Hepatocyte (in vitro differentiated cells): ENCODE data around the gene PAX3. TPM values are rescaled to one million over a fixed set of nuclear protein-coding genes. Genes with fewer than 3 reads are reported as not detected.

Experiments
- DNase-seq: peaks from one replicate; pipeline ENCODE4 v3.0.0-alpha.2; 2016; ENCODE audit warnings: low spot score
- H2AFZ ChIP-seq: fragments of 200-600 bp; sonication (generic); 2 replicates; pipeline ENCODE4 v1.6.0; 2016; ENCODE audit warnings: antibody characterized with exemption, mild to moderate bottlenecking
- H3K27ac ChIP-seq: fragments of 200-600 bp; sonication (generic); 2 replicates; pipeline ENCODE4 v1.5.1; 2016; ENCODE audit warnings: mild to moderate bottlenecking
- H3K27me3 ChIP-seq: fragments of 200-600 bp; sonication (generic); 2 replicates; pipeline ENCODE4 v1.6.1; 2016
- H3K36me3 ChIP-seq: fragments of 200-600 bp; sonication (generic); replicated peaks from 2 replicates; pipeline ENCODE4 v1.5.1; 2016; ENCODE audit warnings: low read depth; ENCODE audit not compliant: insufficient read depth
- H3K4me1 ChIP-seq: fragments of 200-600 bp; sonication (generic); 2 replicates; pipeline ENCODE4 v1.5.1; 2016; ENCODE audit warnings: mild to moderate bottlenecking, moderate library complexity; ENCODE audit not compliant: insufficient read depth
- H3K4me2 ChIP-seq: fragments of 200-600 bp; sonication (generic); 2 replicates; pipeline ENCODE4 v1.6.0; 2016
- H3K4me3 ChIP-seq: fragments of 200-600 bp; sonication (generic); 2 replicates; pipeline ENCODE4 v1.5.1; 2016; ENCODE audit warnings: mild to moderate bottlenecking
- H3K79me2 ChIP-seq: fragments of 200-600 bp; sonication (generic); 2 replicates; pipeline ENCODE4 v1.6.0; 2017; ENCODE audit warnings: mild to moderate bottlenecking
- H3K9me2 ChIP-seq: fragments of 200-600 bp; sonication (generic); replicated peaks from 2 replicates; pipeline ENCODE4 v1.6.0; 2017; ENCODE audit warnings: mild to moderate bottlenecking; ENCODE audit not compliant: insufficient read depth
- H3K9me3 ChIP-seq: fragments of 200-600 bp; sonication (generic); 2 replicates; pipeline ENCODE4 v1.5.1; 2016; ENCODE audit warnings: low read depth, mild to moderate bottlenecking
- H4K20me1 ChIP-seq: fragments of 200-600 bp; sonication (generic); 2 replicates; pipeline ENCODE4 v1.6.0; 2016; ENCODE audit warnings: mild to moderate bottlenecking; ENCODE audit not compliant: insufficient read depth, poor library complexity, severe bottlenecking
- EZH2 ChIP-seq: fragments of 200-600 bp; sonication (generic); IDR thresholded peaks from 2 replicates; pipeline ENCODE4 v1.6.1; 2016; ENCODE audit warnings: antibody characterized with exemption, mild to moderate bottlenecking, borderline replicate concordance
- EZH2phosphoT487 ChIP-seq: fragments of 200-600 bp; sonication (generic); IDR thresholded peaks from one replicate; pipeline ENCODE4 v1.6.1; 2018; ENCODE audit warnings: antibody characterized with exemption, mild to moderate bottlenecking, low read depth, moderate library complexity; ENCODE audit not compliant: unreplicated experiment, severe bottlenecking
- WGBS: methylation state at CpG from one replicate; pipeline ENCODE4 v1.1.6; 2016; ENCODE audit warnings: low lambda C conversion rate; ENCODE audit errors: missing lambda C conversion rate; 5-methylcytosine and 5-hydroxymethylcytosine counted together
- polyA plus RNA-seq: library from polyadenylated mRNA; unstranded; fragments of >200 nt; fragmentation: Nextera tagmentation; extraction: Ambion mirVana; gene quantifications from 2 replicates; pipeline ENCODE4 v1.2.1, GENCODE V29; 2016
- total RNA-seq: library from RNA; depleted of rRNA; stranded (reverse); fragments of >200 nt; gene quantifications from 2 replicates; pipeline ENCODE4 v1.2.3, GENCODE V29; 2014
- TF ChIP-seq, protein P1 (sequence below): fragments of 200-600 bp; sonication (generic); IDR thresholded peaks from 2 replicates; pipeline ENCODE4 v1.5.1; 2016; ENCODE audit warnings: antibody characterized with exemption, mild to moderate bottlenecking; ENCODE audit not compliant: poor library complexity

The PAX3 gene
- total and polyA plus RNA-seq, 2 experiments from 2014 or later = not detected

- Histone ChIP-seq H3K9me3 (no peaks in the 10 kb centered on the region), H3K4me1 (no peaks in the 10 kb centered on the region), H4K20me1 (no peaks in the 10 kb centered on the region), H3K79me2 (no peaks in the 10 kb centered on the region), H3K36me3 (no peaks in the 10 kb centered on the region), H2AFZ (no peak overlapping the region), H3K9me2 (no peaks in the 10 kb centered on the region), H3K4me2 (peak overlapping the region; percentile 69), H3K27ac (no peak overlapping the region), H3K4me3 (no peak overlapping the region), H3K27me3 (peaks cover 99% of the 10 kb centered on the region)
- TF ChIP-seq EZH2phosphoT487 = no peak
- TF ChIP-seq, protein P1, sequence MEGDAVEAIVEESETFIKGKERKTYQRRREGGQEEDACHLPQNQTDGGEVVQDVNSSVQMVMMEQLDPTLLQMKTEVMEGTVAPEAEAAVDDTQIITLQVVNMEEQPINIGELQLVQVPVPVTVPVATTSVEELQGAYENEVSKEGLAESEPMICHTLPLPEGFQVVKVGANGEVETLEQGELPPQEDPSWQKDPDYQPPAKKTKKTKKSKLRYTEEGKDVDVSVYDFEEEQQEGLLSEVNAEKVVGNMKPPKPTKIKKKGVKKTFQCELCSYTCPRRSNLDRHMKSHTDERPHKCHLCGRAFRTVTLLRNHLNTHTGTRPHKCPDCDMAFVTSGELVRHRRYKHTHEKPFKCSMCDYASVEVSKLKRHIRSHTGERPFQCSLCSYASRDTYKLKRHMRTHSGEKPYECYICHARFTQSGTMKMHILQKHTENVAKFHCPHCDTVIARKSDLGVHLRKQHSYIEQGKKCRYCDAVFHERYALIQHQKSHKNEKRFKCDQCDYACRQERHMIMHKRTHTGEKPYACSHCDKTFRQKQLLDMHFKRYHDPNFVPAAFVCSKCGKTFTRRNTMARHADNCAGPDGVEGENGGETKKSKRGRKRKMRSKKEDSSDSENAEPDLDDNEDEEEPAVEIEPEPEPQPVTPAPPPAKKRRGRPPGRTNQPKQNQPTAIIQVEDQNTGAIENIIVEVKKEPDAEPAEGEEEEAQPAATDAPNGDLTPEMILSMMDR = no peak
- peak; percentile 79 for TF ChIP-seq EZH2
- no peak for DNase-seq
- 3% methylated on average over 43 of the region's 45 CpGs for WGBS
These were observed 7.9 kb downstream of the PAX3 start for GRCh38 chr2:222290736-222291484.

GRCh38 chr2:222290401-222290735 is 8.4 kb downstream of the PAX3 start:
- Histone ChIP-seq H4K20me1 (no peaks in the 10 kb centered on the region), H3K4me2 (no peak overlapping the region), H3K27ac (no peak overlapping the region), H3K4me3 (no peak overlapping the region), H3K36me3 (no peaks in the 10 kb centered on the region), H3K27me3 (peaks cover 99% of the 10 kb centered on the region), H3K9me2 (no peaks in the 10 kb centered on the region), H3K79me2 (no peaks in the 10 kb centered on the region), H2AFZ (no peak overlapping the region), H3K4me1 (no peaks in the 10 kb centered on the region), H3K9me3 (no peaks in the 10 kb centered on the region)
- 4% methylated on average over 7 of the region's 7 CpGs for WGBS
- no peak for DNase-seq
- TF ChIP-seq, protein P1 = no peak
- TF ChIP-seq EZH2 (peak; percentile 93), EZH2phosphoT487 (peak; percentile 91)

GRCh38 chr2:222289278-222290160 is 9.3 kb downstream of the PAX3 start:
- no peak overlapping the region for H3K4me3 ChIP-seq
- no peak for TF ChIP-seq EZH2phosphoT487
- TF ChIP-seq EZH2 = peak; percentile 45
- no peak for DNase-seq
- H3K36me3 ChIP-seq = no peaks in the 10 kb centered on the region
- no peak overlapping the region for H3K4me2 ChIP-seq
- no peaks in the 10 kb centered on the region for H4K20me1 ChIP-seq
- no peaks in the 10 kb centered on the region for H3K4me1 ChIP-seq
- H3K9me2 ChIP-seq = no peaks in the 10 kb centered on the region
- no peak overlapping the region for H2AFZ ChIP-seq
- peaks cover 100% of the 10 kb centered on the region for H3K27me3 ChIP-seq
- H3K9me3 ChIP-seq = no peaks in the 10 kb centered on the region
- no peaks in the 10 kb centered on the region for H3K79me2 ChIP-seq
- H3K27ac ChIP-seq = no peak overlapping the region
- WGBS = 6% methylated on average over 30 of the region's 30 CpGs
